Adrenal gland (tissue), 5 donors: ENCODE results near the gene GRK6.

ENCODE experiments used
- POLR2A ChIP-seq, 2 donors: fragments of 450-650 bp; IDR thresholded peaks; one replicate each; pipeline ENCODE4 v1.6.1; 2017; ENCODE audit warnings: antibody characterized with exemption in 2 of 2, mild to moderate bottlenecking in 2 of 2, moderate library complexity in 1 of 2
- TF ChIP-seq, protein P1 (sequence below), 6 experiments: fragments of 450-650 bp in 4 of 6; fragments of 200-600 bp in 2 of 6; sonication (generic) in 1 of 6; IDR thresholded peaks; 1 replicate in 5 of 6; 2 replicates in 1 of 6; pipeline versions ENCODE4 v1.5.1 to v1.8.0; 2016 to 2021; ENCODE audit warnings: antibody characterized with exemption in 6 of 6, mild to moderate bottlenecking in 2 of 6, moderate library complexity in 1 of 6
- donor health status: DM: no; HTN: no; CAD: no.

DNA sequence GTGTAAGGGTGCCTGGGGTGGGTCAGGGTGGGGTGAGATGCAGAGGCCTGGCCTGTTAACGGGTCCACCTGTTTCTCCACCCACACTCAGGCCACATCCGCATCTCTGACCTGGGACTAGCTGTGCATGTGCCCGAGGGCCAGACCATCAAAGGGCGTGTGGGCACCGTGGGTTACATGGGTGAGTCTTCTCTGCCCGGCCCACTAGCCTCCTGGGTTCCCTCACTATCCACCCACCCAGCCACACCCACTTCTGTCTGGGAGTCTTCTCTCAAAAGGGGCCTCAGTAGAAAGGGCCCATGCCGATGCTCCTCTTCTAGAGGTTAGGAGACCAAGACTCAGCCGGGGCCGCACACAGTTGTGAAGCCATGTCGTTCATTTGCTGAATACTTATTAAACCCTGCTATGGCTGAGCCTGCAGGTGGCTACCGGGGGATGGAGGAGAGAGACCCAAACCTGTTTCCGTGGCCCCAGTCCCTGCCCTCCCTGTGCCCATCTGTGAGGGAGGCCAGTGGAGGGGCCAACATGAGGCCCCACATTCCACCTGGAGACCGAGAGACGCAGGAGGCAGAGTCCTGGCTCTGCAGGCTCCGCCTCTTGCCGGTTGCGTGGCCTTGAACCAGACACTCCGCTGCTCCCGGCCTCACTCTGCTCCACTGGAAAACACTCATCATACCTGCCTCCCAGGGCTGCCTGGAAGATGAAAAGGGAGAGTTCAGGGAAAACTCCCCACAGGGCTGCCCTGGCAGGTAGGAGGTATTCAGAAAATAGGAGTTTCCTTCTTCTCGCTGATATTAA lies 8.7 kb downstream of the GRK6 start:
- TF ChIP-seq, protein P1, sequence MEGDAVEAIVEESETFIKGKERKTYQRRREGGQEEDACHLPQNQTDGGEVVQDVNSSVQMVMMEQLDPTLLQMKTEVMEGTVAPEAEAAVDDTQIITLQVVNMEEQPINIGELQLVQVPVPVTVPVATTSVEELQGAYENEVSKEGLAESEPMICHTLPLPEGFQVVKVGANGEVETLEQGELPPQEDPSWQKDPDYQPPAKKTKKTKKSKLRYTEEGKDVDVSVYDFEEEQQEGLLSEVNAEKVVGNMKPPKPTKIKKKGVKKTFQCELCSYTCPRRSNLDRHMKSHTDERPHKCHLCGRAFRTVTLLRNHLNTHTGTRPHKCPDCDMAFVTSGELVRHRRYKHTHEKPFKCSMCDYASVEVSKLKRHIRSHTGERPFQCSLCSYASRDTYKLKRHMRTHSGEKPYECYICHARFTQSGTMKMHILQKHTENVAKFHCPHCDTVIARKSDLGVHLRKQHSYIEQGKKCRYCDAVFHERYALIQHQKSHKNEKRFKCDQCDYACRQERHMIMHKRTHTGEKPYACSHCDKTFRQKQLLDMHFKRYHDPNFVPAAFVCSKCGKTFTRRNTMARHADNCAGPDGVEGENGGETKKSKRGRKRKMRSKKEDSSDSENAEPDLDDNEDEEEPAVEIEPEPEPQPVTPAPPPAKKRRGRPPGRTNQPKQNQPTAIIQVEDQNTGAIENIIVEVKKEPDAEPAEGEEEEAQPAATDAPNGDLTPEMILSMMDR (IDR thresholded peaks at IDR 0.05), result no peak
- no peak for TF ChIP-seq POLR2A (IDR thresholded peaks at IDR 0.05)
